ENCODE results near the gene BSPRY. TPM values are rescaled to one million over a fixed set of nuclear protein-coding genes. Genes with fewer than 3 reads are reported as not detected.
A peak's percentile ranks its signal among the peaks of the same experiment; 100 is the strongest.

The BSPRY gene
- total and polyA plus RNA-seq, 4 donors = 8.8 to 12.7 (median 11.0) TPM

DNA sequence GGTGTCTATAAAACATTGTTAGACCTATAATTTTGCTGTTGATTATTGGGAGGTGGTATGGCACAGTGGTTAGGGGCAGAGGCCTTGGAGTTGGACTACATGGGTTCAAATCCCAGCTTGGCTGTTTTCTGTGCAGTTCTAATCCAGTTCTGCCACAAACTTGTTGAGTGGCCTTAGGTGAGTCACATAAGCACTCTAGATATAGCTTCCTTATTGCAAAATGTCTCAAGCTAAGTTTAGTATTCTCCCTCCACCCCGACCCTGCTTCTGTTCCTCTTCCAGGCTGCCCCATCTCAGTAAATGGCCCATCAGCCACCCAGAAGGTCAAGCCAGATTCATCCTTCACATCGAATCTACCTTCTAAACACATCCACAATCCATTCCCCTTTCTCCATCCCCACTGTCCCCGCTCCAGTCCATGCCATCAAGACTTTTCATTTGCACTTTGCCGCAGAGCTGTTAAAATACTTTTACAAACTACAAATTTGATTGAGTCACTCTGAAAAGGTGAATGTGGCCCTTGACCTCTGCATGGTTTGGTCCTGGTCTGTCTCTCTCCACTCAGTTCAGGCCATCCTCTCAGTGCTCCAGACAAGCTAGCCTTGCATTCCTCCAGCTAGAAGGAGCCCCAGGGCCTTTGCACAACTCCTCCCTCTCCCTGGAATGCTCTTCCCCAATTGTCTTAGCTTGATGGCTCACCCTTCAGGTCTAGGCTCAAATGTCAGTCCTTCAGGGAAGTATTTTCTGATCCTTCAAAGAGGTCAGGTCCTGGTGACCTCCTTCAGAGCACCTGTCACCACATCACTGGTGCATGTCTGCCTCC is 37.4 kb downstream of the BSPRY start:
- peak; percentile 53 for ATAC-seq (ENCODE audit: insufficient read depth, low FRiP score)
- Histone ChIP-seq H3K36me3 (ENCODE audit: control insufficient read depth in 4 of 4, insufficient read depth in 4 of 4, low read length in 4 of 4) (peaks cover 8 to 36% (median 30%) of the 10 kb centered on the region in 4 donors), H3K4me3 (no peak overlapping the region), H3K27me3 (ENCODE audit: control insufficient read depth in 3 of 3, insufficient read depth in 3 of 3, low read length in 2 of 3) (no peaks in the 10 kb centered on the region), H3K4me1 (ENCODE audit: control insufficient read depth in 5 of 5, insufficient read depth in 5 of 5, low read length in 5 of 5) (no peaks in the 10 kb centered on the region), H3K9me3 (ENCODE audit: control insufficient read depth in 4 of 4, insufficient read depth in 3 of 4, low read length in 3 of 4) (no peaks in the 10 kb centered on the region), H3K27ac (ENCODE audit: low read depth in 1 of 2, low read length in 1 of 2) (peak overlapping the region in 1 of 2 donors; percentile 1), H3K9ac (ENCODE audit: insufficient read depth in 1 of 2, low read length in 2 of 2) (no peak overlapping the region)
- WGBS, 2 donors = 82 to 83% methylated on average over 4 of the region's 4 CpGs
- DNase-seq = no peak
- TF ChIP-seq, protein P1, sequence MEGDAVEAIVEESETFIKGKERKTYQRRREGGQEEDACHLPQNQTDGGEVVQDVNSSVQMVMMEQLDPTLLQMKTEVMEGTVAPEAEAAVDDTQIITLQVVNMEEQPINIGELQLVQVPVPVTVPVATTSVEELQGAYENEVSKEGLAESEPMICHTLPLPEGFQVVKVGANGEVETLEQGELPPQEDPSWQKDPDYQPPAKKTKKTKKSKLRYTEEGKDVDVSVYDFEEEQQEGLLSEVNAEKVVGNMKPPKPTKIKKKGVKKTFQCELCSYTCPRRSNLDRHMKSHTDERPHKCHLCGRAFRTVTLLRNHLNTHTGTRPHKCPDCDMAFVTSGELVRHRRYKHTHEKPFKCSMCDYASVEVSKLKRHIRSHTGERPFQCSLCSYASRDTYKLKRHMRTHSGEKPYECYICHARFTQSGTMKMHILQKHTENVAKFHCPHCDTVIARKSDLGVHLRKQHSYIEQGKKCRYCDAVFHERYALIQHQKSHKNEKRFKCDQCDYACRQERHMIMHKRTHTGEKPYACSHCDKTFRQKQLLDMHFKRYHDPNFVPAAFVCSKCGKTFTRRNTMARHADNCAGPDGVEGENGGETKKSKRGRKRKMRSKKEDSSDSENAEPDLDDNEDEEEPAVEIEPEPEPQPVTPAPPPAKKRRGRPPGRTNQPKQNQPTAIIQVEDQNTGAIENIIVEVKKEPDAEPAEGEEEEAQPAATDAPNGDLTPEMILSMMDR (IDR thresholded peaks at IDR 0.05; ENCODE audit: control extremely low read depth, extremely low read depth) = no peak

DNA sequence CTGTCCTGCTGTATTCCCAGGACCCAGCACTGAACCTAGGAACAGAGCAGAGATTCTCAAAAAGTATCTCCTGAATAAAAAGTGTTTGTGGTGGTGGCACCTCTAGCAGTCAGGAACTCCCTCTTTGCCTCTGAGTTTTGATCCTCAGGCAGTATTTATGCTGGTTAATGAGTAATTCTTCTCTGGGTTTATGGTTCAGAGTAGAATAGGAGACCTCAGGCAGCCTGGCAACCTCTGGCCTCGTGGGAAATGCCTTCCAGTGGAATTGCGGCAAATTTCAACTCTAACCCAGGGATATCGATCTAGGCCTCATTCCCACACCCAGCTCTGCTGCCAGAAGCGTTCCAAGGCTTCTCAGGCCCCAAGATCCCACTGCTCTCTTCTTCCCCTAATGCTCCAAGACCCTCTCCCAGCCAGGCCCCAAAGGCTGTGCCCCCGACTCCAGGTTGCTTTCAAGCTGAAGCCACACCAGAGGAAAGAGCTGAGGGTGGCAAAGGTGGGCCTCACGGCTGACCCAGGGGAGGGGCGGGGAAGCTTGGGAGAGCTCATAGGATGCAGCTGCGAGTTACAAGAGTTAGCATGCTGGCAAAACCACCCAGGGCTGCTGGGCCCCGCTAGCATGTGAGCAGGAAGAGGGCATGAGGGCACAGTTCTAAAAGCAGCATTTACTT is 38.4 kb downstream of the BSPRY start:
- H3K4me3 ChIP-seq = no peak overlapping the region
- H3K27me3 ChIP-seq (ENCODE audit: control insufficient read depth in 3 of 3, insufficient read depth in 3 of 3, low read length in 2 of 3) = no peaks in the 10 kb centered on the region
- no peak overlapping the region for H3K27ac ChIP-seq (ENCODE audit: low read depth in 1 of 2, low read length in 1 of 2)
- H3K9ac ChIP-seq (ENCODE audit: insufficient read depth in 1 of 2, low read length in 2 of 2) = no peak overlapping the region
- DNase-seq = no peak
- H3K4me1 ChIP-seq (ENCODE audit: control insufficient read depth in 5 of 5, insufficient read depth in 5 of 5, low read length in 5 of 5) = no peaks in the 10 kb centered on the region
- no peak for ATAC-seq (ENCODE audit: insufficient read depth, low FRiP score)
- TF ChIP-seq, protein P1 (IDR thresholded peaks at IDR 0.05; ENCODE audit: control extremely low read depth, extremely low read depth) = no peak
- H3K36me3 ChIP-seq (ENCODE audit: control insufficient read depth in 4 of 4, insufficient read depth in 4 of 4, low read length in 4 of 4) = peaks cover 8 to 39% (median 37%) of the 10 kb centered on the region in 4 donors
- whole genome bisulfite sequencing, 2 donors = 80 to 85% methylated on average over 9 of the region's 9 CpGs
- no peaks in the 10 kb centered on the region for H3K9me3 ChIP-seq (ENCODE audit: control insufficient read depth in 4 of 4, insufficient read depth in 3 of 4, low read length in 3 of 4)

DNA sequence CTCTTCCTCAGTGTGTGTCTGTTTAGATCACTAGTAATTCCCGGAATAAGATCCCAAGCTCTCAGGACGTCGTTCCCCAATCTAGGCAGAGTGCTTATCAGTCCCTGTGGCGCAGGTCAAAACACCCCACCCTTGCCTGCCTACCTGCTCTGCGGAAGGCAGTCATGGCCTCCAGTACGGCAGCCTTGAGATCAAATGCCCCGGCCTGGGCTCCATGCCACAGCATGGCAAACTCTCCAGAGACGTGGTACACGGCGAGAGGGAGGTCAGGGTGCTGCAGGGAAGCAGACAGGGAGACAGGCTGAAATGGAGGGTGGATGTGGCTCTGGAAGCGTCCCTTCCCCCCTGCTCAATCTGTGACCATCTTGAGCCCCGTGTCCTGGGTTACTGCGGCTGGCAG is 39.5 kb downstream of the BSPRY start:
- no peaks in the 10 kb centered on the region for H3K4me1 ChIP-seq (ENCODE audit: control insufficient read depth in 5 of 5, insufficient read depth in 5 of 5, low read length in 5 of 5)
- no peak for DNase-seq
- H3K9me3 ChIP-seq (ENCODE audit: control insufficient read depth in 4 of 4, insufficient read depth in 3 of 4, low read length in 3 of 4) = no peaks in the 10 kb centered on the region
- H3K9ac ChIP-seq (ENCODE audit: insufficient read depth in 1 of 2, low read length in 2 of 2) = no peak overlapping the region
- WGBS, 2 donors = 94 to 98% methylated on average over 13 of the region's 13 CpGs
- TF ChIP-seq, protein P1 (IDR thresholded peaks at IDR 0.05; ENCODE audit: control extremely low read depth, extremely low read depth) = no peak
- no peak overlapping the region for H3K27ac ChIP-seq (ENCODE audit: low read depth in 1 of 2, low read length in 1 of 2)
- no peaks in the 10 kb centered on the region for H3K27me3 ChIP-seq (ENCODE audit: control insufficient read depth in 3 of 3, insufficient read depth in 3 of 3, low read length in 2 of 3)
- no peak overlapping the region for H3K4me3 ChIP-seq
- peaks cover 8 to 43% (median 40%) of the 10 kb centered on the region in 4 donors for H3K36me3 ChIP-seq (ENCODE audit: control insufficient read depth in 4 of 4, insufficient read depth in 4 of 4, low read length in 4 of 4)
- ATAC-seq (ENCODE audit: insufficient read depth, low FRiP score) = no peak
